ENCODE data around the gene CACNA2D3. TPM values are rescaled to one million over a fixed set of nuclear protein-coding genes. Genes with fewer than 3 reads are reported as not detected.

Gene CACNA2D3
- polyA plus RNA-seq, 5 donors, result 1.1 to 2.2 (median 1.6) TPM

DNA sequence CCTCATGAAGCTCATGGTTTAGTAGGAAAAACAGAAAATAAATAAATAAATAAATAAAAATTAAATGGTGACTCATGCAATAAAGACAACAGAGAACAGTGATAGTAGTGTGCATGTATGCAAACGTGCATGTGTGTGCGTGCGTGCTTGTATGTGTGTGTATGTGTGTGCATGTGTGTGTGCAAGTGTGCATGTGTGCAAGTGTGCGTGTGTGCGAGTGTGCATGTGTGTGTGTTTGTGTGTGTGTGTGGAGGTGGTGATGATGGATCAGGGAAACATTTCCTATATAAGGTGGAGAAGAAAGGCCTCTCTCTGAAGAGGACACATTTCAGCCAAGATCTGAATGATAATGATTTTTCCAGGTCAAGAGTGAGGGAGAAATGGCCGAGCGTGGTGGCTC, 47.2 kb downstream of the CACNA2D3 start:
- DNase-seq, result no peak

- no peak for DNase-seq
Observed at GRCh38 chr3:54171509-54171908, 49.2 kb downstream of the CACNA2D3 start.

DNA sequence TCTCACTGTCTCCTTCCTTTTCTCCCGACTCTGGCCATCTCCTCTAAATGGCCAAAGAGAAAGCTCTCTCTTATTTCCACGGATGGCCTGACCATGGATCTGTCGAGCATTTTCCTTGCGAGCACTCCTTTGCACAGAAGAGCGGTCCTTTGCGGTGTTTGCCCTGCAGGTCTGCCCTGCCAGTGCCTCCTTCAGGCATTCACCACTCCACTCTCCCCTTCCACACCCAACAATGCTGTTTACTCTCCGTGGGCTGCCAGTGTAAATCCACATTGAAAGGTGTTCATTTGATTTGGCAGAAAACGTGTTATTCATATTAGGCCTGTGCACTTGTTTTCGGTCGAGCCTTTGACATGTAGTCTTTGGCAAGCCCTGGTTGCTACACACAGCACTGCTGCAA, 49.6 kb downstream of the CACNA2D3 start:
- DNase-seq, result no peak

GRCh38 chr3:54173371-54173770, 51.0 kb downstream of the CACNA2D3 start:
- DNase-seq, result no peak

- DNase-seq, result peak; percentile 1 to 6
Observed at GRCh38 chr3:54176106-54176505, 53.8 kb downstream of the CACNA2D3 start.

DNA sequence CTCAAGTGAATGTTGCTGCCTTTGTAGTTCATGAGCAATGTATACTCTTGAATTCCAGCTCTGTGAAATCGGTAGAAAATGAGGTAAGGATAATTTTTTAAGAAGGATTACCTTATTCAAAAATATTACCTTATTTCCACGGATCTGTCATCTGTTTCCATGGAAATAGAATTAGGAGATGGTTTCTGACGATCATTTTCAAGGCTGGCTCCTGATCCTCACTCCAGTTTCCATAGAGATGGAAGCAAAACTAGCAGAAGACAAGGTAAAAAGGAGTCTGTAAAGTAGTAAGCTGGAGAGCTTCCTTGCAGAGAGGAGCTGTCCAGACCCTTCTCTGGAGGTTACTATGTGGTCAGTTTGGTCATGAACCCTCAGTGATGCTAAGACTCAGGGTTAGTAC, 55.5 kb downstream of the CACNA2D3 start:
- no peak for DNase-seq

GRCh38 chr3:54178376-54178775, 56.0 kb downstream of the CACNA2D3 start:
- no peak for DNase-seq

GRCh38 chr3:54180921-54181320, 58.6 kb downstream of the CACNA2D3 start:
- DNase-seq, result no peak

- no peak for DNase-seq
Observed at GRCh38 chr3:54182242-54182641, 59.9 kb downstream of the CACNA2D3 start.

DNA sequence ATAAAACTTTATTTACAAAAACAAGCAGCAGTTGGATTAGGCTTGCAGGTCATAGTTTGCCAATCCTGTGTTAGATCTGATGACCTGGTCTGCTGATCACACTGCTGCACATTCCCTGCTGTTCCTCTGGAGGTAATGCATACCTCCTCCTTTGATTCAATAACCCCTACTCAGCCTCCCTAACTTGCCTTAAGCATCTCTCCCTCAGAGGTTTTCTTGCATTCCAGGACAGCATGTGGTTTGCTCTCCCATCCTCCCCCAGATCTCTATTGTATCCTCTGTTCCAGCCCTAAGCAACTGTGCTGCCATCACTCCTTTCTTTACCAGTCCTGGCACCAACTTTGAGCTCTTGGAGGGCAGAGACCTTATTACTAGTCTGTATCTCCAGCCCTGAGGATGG, 63.4 kb downstream of the CACNA2D3 start:
- DNase-seq, result no peak

- peak; percentile 39 to 69 for DNase-seq
Observed at GRCh38 chr3:54188176-54188791, 65.9 kb downstream of the CACNA2D3 start.

DNA sequence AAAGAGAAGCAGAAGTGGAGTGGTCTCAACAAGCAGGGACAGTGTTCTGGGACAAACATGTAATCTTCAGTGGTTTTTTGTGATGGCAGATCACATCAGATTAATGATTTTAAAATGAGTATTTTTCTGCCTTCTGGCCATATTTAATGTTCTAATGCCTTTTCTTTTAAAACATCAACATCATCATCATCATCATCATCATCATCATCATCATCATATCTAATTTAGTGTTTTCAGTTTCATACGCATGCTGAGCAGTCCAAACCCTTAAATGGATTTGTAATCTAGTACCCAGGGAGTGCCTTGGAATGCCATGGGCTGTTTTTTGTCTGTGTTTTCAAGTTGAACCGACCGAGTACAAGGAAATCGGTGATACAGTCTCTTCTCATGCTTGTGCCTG, 68.9 kb downstream of the CACNA2D3 start:
- DNase-seq, result no peak

- no peak for DNase-seq
Observed at GRCh38 chr3:54192026-54192425, 69.7 kb downstream of the CACNA2D3 start.

- DNase-seq, result no peak
Observed at GRCh38 chr3:54193093-54193492, 70.7 kb downstream of the CACNA2D3 start.

- no peak for DNase-seq
Observed at GRCh38 chr3:54196360-54196991, 74.1 kb downstream of the CACNA2D3 start.

DNA sequence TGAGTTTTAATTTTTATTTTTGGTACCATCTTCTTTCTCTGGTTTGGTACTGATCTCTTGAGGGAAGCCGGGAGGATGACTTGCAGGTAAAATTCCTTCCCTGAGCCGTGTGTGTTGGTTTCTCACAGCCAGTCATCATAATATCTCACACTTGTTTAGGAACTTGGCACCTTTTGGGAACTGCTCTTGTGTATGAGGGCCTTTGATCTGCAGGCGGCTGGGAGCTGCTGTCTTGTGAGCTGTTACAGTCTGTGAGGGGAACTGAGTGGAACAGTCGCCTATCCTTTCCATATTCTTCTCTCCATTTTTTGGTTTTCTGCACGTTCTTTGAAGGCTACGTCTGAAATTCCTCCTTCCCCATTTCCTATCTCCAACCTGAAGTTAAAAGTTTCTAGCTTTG, 75.2 kb downstream of the CACNA2D3 start:
- DNase-seq, result no peak

DNA sequence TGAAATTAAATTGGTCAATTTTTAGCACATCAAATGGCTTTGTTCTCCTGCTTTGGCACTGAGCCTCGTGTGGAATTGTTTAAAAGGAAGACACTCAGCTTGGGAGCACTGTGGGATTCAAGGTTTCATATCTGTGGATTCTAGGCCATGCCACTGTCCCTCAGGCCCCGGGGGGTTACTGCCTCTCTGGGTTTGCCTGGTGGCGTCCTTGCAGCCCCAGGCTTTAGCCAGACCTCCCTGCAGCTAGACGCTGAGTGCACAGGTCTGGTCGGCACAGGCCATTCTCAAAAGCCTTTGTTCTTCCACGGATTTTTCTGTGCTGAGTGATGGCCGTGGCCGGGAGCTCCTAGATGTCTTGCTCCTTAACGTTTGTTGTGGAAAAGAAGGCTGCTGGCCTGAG, 76.2 kb downstream of the CACNA2D3 start:
- DNase-seq, result no peak

DNA sequence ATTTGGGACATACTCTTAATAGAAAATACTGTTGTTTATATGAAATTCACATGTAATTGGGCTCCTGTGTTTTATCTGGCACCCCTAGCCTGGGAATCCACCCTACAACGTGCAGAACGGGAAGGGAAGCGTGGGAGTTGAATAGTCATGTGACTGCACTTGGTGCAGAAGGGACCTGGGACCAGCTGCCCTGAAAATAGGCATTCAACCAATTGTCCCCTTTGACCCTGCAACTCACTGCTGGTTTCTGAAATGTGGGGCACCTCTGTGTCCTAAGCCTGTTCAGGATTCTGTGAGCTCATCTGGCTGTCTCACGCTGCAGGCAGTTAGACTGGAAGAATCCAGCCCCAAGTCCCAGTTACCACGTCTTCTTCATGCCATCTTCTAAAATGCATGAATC, 79.7 kb downstream of the CACNA2D3 start:
- no peak for DNase-seq

DNA sequence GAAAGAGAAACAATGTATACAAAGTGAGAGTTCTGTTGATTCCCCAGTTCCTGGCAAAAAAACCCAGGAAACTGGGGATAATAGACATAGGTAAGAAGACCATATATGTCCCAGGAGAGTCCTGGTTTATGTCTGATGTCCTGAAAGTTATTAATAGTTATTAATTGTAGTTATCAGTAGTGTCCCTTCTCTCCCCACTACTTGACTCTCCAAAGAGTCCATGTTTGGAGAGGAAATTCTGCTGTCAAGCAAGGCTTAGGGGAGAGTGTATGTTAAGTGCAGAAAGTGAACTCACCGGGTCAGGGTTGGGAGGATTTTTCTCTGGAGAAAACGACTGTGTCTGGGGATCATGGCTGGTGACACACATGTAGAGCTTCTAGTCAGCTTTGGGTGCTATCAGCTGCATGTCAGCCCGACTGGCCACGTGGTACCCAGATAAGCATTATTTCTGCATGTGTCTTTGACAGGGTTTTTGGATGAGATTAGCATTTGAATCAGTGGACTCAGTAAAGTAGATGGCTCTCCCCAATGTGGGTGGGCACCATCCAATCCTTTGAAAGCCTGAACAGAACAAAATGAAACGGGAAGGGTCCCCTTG, 80.4 kb downstream of the CACNA2D3 start:
- DNase-seq, result no peak

GRCh38 chr3:54206874-54207273, 84.5 kb downstream of the CACNA2D3 start:
- no peak for DNase-seq

- peak in 1 of 2 donors; percentile 6 for DNase-seq
Observed at GRCh38 chr3:54211097-54211496, 88.7 kb downstream of the CACNA2D3 start.

DNA sequence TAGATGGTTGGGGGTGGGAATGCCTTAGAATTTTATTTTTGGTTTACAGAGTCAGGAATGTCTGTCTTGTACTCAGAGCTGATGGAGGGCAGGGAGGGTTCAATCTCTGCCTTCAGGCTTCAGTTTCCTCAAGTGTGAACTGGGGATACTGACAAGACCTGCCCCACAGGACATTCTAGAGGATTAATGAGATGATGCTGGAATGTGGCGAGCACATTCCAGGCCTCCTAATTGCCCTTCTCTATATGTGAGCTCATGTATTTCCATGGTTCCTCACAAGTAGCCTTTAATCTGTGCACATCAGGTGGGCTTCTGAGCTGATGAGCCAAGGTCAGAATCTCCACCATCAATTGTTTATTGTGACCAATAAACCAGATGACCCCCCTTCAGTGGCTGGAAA, 90.4 kb downstream of the CACNA2D3 start:
- DNase-seq, result no peak

DNA sequence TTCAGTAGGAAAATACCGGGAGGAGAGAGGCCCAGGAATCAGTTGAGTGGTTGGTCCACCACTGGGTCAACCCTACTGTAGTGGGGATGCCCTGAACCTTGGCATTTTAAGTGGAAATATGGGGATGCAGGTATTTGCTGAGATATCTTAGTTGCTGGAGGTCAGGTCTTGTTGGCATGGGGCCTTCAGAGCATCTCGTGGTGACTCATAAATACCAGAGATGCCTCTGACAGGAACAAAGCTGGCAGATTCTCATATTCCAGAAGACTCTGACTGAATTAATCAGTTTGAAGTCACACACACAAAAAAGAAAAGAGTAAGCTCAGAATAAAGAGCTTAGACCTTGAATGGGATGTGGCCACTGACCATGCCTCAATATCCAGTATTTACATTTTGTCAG, 91.6 kb downstream of the CACNA2D3 start:
- no peak for DNase-seq

DNA sequence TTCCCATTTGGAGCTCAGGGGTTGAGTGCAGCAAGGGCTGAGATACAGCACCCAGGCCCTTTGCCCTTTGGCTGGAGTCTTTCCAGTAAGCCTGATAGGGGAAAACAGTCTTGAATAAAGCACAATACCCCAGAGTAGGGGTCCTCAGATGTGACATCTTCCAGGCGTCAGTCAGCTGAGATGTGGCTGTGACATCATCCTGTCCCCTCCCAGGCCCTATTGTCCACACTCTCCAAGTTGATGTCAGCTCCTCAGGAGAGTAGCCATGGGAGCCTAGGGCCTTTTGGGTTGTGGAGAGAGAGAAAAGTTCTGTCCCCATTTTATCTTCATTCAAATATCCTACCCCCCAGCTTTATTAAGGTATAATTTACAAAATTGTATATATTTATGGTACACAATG, 92.5 kb downstream of the CACNA2D3 start:
- DNase-seq, result no peak

All from right lung (tissue), 5 donors.